GM12891 (cell line): Measurements from ENCODE around the gene KCNA3.

ENCODE experiments used
- DNase-seq: peaks from one replicate; pipeline ENCODE4 v3.0.0; 2011; ENCODE audit warnings: low spot score; ENCODE audit not compliant: insufficient read length
- FAIRE-seq: peaks from 2 replicates; lab custom pipeline; 2011; peaks lifted over from hg19 to GRCh38; lab: Jason Lieb, UNC
- PAX5 ChIP-seq: IDR thresholded peaks from 2 replicates; pipeline ENCODE4 v1.6.1; 2011; ENCODE audit warnings: low read length, moderate library complexity, mild to moderate bottlenecking; ENCODE audit not compliant: insufficient read depth, severe bottlenecking
- POLR2A ChIP-seq: IDR thresholded peaks from 2 replicates; pipeline ENCODE4 v1.6.1; 2011; ENCODE audit warnings: low read depth, low read length, control low read depth
- POLR2AphosphoS5 ChIP-seq: IDR thresholded peaks from 2 replicates; pipeline ENCODE4 v1.6.1; 2011; ENCODE audit warnings: low read depth, low read length, control low read depth
- POU2F2 ChIP-seq: IDR thresholded peaks from 2 replicates; pipeline ENCODE4 v1.6.1; 2011; ENCODE audit warnings: low read depth, mild to moderate bottlenecking, control low read depth, low read length, moderate library complexity
- SPI1 ChIP-seq: IDR thresholded peaks from 2 replicates; pipeline ENCODE4 v1.6.1; 2011; ENCODE audit warnings: low read depth, low read length, control low read depth
- TAF1 ChIP-seq: IDR thresholded peaks from 2 replicates; pipeline ENCODE4 v1.6.1; 2011; ENCODE audit warnings: low read depth, low read length, control low read depth

KCNA3 gene

GRCh38 chr1:110634086-110634454, 40.7 kb downstream of the KCNA3 start:
- no peak for FAIRE-seq
- no peak for TF ChIP-seq POU2F2
- TF ChIP-seq SPI1: no peak
- TF ChIP-seq POLR2AphosphoS5: no peak
- no peak for TF ChIP-seq TAF1
- no peak for TF ChIP-seq PAX5
- no peak for TF ChIP-seq POLR2A
- no peak for DNase-seq

- TF ChIP-seq TAF1 (no peak), POLR2AphosphoS5 (no peak), SPI1 (no peak), PAX5 (no peak), POU2F2 (no peak)
- FAIRE-seq (no peak), DNase-seq (no peak)
Observed at GRCh38 chr1:110633646-110634030, 41.1 kb downstream of the KCNA3 start.

DNA sequence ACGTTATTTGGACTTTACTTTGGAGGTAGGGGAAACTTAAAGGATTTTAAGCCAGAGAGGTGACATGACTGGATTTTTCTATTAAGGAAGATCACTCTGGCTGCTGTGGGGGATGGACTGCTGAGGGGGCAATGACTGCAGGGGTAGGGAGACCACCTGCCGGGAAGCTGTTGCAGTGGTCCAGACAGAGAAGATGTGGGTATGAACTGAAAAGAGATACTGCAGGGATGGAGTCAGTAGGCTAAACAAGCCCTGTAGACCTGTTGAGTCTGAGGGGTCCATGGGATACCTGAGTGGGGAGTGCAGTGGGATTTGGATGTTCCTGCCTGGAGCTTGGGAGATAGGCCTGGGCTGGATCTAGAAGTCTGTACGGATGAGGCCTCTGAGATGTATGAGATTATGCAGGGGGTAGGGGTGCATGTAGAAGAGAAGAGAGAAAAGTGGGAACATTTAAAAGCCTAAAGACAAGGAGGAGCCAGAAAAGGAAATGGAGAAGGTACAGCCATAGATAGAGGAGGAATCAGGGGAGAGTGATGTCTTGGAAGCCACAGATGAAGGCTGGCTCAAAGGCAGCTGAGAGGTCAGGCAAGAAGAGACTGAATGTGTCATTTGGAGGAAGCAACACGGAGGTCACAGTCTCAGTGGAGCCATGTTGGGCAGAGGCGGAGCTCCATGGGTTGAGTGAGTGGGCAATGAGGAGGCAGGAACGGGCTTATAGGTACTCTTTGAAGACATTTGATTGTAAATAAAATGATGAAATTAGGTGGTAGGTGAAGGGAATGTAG, 42.7 kb downstream of the KCNA3 start:
- no peak for DNase-seq
- peak; percentile 57 for FAIRE-seq
- TF ChIP-seq POLR2A (no peak), POLR2AphosphoS5 (no peak), POU2F2 (no peak), SPI1 (no peak)

GRCh38 chr1:110630839-110631663, 43.7 kb downstream of the KCNA3 start:
- DNase-seq (no peak), FAIRE-seq (peak; percentile 90)
- TF ChIP-seq SPI1 (peak; percentile 73), TAF1 (no peak)

- no peak for DNase-seq
- no peak for TF ChIP-seq POU2F2
- no peak for TF ChIP-seq POLR2A
- no peak for TF ChIP-seq PAX5
- TF ChIP-seq SPI1: no peak
- no peak for TF ChIP-seq TAF1
- no peak for TF ChIP-seq POLR2AphosphoS5
- FAIRE-seq: no peak
Observed at GRCh38 chr1:110628323-110629105, 46.2 kb downstream of the KCNA3 start.

- DNase-seq (no peak), FAIRE-seq (no peak)
- no peak for TF ChIP-seq TAF1
- peak; percentile 51; the same call in 1 of the 2 replicates for TF ChIP-seq SPI1
- no peak for TF ChIP-seq POLR2A
Observed at GRCh38 chr1:110627764-110628163, 47.0 kb downstream of the KCNA3 start.

GRCh38 chr1:110626889-110627288, 47.9 kb downstream of the KCNA3 start:
- FAIRE-seq (peak; percentile 82), DNase-seq (no peak)
- TF ChIP-seq PAX5 (no peak), POU2F2 (no peak), POLR2A (no peak), SPI1 (no peak), POLR2AphosphoS5 (no peak), TAF1 (no peak)
